BLaER1 treated with 17β-estradiol and CSF1 and Interleukin-3, amounts not matched to agents 10 nM and 100 nM (cell line): Measurements from ENCODE around the gene VEZF1.
"Not testable (repeated sequence)": the region's sequence is repeated elsewhere in the genome, so short reads cannot be mapped to it uniquely, and the experiment has no call there.

Experiments used
- H3K27ac ChIP-seq, 11 experiments: shearing (Covaris generic); formaldehyde crosslinking; 2 replicates each; pipeline ENCODE4 v1.8.1; 2022
- H3K27me3 ChIP-seq, 11 experiments: shearing (Covaris generic); formaldehyde crosslinking; 2 replicates each; pipeline ENCODE4 v1.8.1; 2022
- H3K36me3 ChIP-seq, 11 experiments: shearing (Covaris generic); formaldehyde crosslinking; 2 replicates each; pipeline ENCODE4 v1.8.1; 2022
- H3K4me1 ChIP-seq, 10 experiments: shearing (Covaris generic); formaldehyde crosslinking; 2 replicates each; pipeline ENCODE4 v1.8.1; 2022
- H3K4me2 ChIP-seq, 11 experiments: shearing (Covaris generic); formaldehyde crosslinking; 2 replicates each; pipeline ENCODE4 v1.8.1; 2022
- H3K4me3 ChIP-seq, 10 experiments: shearing (Covaris generic); formaldehyde crosslinking; 2 replicates each; pipeline ENCODE4 v1.8.1; 2022
- H3K9ac ChIP-seq, 11 experiments: shearing (Covaris generic); formaldehyde crosslinking; 2 replicates each; pipeline ENCODE4 v1.8.1; 2022
- H3K9me3 ChIP-seq, 11 experiments: shearing (Covaris generic); formaldehyde crosslinking; replicated peaks in 1 of 11; 2 replicates each; pipeline ENCODE4 v1.8.1; 2022
- H4K20me1 ChIP-seq, 11 experiments: shearing (Covaris generic); formaldehyde crosslinking; 2 replicates each; pipeline ENCODE4 v1.8.1; 2022
- Cebpa-rat ChIP-seq, 11 experiments: shearing (Covaris generic); IDR thresholded peaks; 2 replicates each; pipeline ENCODE4 v1.8.1; 2022

The VEZF1 gene

DNA sequence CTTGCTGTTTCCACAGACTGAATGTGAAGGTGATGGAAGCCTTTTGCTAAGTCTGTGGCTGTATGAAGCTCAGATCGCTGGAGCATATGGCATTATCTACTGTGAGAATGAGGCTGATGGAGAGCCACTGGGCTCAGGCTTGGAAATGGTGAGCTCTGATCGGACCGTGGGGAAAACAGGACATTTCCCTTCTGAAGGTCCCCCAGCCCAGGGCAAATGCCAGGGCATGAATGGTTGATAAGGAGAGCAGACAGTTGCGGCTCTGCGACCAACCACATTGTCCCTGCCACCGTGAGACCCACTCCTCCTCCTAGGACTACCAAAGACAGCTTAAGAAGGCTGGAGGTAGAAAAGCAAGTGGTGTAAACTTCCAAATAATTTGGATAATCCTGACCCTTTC lies 28.1 kb downstream of the VEZF1 start:
- Histone ChIP-seq H3K9ac (no peak overlapping the region), H4K20me1 (peaks cover 0 to 20% (median 7%) of the 10 kb centered on the region in 11 experiments; a peak in 8 of 22 replicates), H3K4me1 (peaks cover 12 to 25% (median 16%) of the 10 kb centered on the region in 10 experiments), H3K27ac (no peak overlapping the region), H3K4me3 (no peak overlapping the region), H3K9me3 (no peaks in the 10 kb centered on the region), H3K27me3 (peaks cover 9 to 26% (median 20%) of the 10 kb centered on the region in 11 experiments; a peak in 21 of 22 replicates), H3K4me2 (no peak overlapping the region), H3K36me3 (no peaks in the 10 kb centered on the region)
- TF ChIP-seq Cebpa-rat (IDR thresholded peaks at IDR 0.05), result no peak

DNA sequence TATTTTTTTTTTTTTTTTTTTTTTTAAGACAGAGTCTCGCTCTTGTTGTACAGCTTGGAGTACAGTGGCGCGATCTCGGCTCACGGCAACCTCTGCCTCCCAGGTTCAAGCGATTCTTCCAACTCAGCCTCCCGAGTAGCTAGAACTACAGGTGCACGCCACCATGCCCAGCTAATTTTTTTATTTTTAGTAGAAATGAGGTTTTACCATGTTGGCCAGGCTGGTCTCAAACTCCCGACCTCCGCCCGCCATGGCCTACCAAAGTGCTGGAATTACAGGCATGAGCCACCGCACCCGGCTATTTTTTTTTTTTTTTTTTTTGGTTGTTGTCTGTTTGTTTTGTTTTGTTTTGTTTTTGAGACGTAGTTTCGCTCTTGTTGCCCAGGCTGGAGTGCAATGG lies 29.7 kb downstream of the VEZF1 start:
- Histone ChIP-seq H3K4me1 (peaks cover 22 to 37% (median 28%) of the 10 kb centered on the region in 10 experiments), H3K27me3 (peaks cover 21 to 41% (median 35%) of the 10 kb centered on the region in 11 experiments), H4K20me1 (peaks cover 0 to 20% (median 7%) of the 10 kb centered on the region in 11 experiments; a peak in 9 of 22 replicates)
- H3K4me2 ChIP-seq, H3K36me3 ChIP-seq, H3K9me3 ChIP-seq, H3K4me3 ChIP-seq, H3K9ac ChIP-seq, H3K27ac ChIP-seq: not testable (repeated sequence)

DNA sequence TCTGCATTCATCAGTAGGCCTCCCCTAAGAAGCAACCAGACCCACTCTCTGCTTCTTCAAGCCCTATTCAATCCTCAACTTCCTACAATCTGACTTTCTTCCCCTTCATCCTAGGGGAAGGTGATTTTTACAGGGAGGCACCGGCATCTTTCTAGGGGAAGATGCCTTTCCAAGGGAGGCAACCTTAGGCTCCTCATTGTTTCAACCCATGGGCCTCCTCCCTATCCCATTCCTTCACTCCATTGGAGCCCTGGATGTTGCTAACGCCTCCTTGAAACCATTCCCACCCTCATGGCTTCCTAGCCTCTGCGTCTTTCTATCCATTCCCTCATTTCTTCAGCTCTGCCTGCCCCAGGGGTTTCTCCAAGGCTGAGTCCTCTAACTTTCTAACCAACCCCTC lies 30.2 kb downstream of the VEZF1 start:
- Histone ChIP-seq H4K20me1 (peaks cover 0 to 20% (median 7%) of the 10 kb centered on the region in 11 experiments; a peak in 9 of 22 replicates), H3K9me3 (no peaks in the 10 kb centered on the region), H3K27ac (no peak overlapping the region), H3K4me1 (peaks cover 23 to 37% (median 30%) of the 10 kb centered on the region in 10 experiments), H3K27me3 (peaks cover 21 to 46% (median 40%) of the 10 kb centered on the region in 11 experiments), H3K4me3 (no peak overlapping the region), H3K4me2 (0 out of 22 replicates have a peak overlapping the region, but pooled peaks of 1 of the 11 experiments have one; percentile 100), H3K9ac (no peak overlapping the region), H3K36me3 (no peaks in the 10 kb centered on the region)
- TF ChIP-seq Cebpa-rat (IDR thresholded peaks at IDR 0.05), result no peak

DNA sequence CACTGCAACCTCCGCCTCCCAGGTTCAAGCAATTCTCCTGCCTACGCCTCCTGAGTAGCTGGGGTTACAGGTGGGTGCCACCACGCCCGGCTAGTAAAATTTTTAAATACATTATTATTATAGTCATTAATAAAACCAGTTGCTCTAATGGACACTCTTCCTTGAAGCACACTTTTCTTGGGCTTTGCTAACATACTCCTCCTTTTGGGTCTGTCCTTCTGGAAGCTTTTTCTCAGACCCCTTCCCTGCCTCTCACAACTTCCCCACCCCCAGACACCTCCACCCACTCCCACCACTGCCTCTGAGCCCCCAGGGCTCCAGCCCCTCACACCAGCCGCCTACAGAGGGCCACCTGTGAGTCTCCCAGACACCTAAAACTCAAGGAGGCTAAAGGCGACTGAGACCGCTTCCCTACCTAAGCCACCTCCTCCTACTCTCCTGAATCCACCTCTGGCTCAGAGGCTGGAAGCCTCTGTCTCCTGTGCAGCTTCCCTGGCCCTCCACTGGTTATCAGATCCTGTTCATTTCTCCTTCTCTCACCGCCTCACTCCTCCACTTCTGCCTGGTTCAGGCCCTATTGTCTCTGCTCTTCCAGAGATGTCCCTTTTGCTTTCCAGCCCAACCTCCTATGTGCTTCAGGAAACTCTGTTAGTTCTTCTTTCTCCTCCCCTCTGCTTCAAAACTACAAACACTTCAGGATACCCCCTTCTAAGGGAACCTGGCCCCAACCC lies 30.8 kb downstream of the VEZF1 start:
- Histone ChIP-seq H3K4me1 (peaks cover 23 to 37% (median 32%) of the 10 kb centered on the region in 10 experiments), H3K27ac (no peak overlapping the region), H3K9me3 (no peaks in the 10 kb centered on the region), H3K4me3 (no peak overlapping the region), H4K20me1 (peaks cover 0 to 20% (median 7%) of the 10 kb centered on the region in 11 experiments; a peak in 9 of 22 replicates), H3K36me3 (no peaks in the 10 kb centered on the region), H3K9ac (no peak overlapping the region), H3K4me2 (peak overlapping the region in 9 of 11 experiments; percentile 92 to 100 (median 98); a peak in 13 of 22 replicates), H3K27me3 (peaks cover 21 to 49% (median 42%) of the 10 kb centered on the region in 11 experiments)
- no peak for TF ChIP-seq Cebpa-rat (IDR thresholded peaks at IDR 0.05)

DNA sequence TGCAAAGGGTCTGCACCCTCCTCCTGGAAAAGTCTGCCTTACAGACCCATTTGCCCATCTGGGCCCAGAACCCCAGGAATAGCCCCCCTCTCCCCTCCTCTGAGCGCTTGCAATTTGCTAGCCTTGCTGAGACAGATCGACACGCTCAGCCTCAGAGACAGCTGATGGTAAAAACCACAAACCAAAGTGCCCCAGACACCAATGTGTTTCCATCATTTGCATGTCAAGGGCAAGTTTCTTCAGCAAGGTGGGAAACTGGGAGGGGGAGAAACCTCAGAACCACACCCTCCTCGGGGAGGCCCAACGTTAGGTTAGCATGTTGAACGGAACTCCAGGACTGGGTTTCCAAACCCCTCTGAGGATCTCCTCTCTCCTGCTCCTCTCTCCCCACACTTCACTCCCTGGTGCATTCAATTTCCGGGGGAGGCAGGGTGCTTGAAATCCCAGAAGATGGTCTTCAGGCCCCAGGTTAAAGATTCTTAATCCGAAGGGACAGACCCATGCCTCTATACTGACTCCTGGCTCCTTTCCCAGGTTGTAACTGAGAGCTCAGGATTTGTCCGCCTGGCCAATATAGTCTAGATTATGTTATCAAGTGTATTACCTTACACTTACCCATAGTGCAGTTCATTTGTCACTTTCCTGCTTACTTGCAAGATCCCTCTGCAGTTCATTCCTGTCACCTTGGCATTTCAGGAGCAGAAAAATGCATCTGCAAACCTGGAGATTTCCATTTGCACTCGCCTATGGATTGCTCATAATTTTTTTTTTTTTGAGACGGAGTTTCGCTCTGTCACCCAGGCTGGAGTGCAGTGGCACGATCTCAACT lies 31.5 kb downstream of the VEZF1 start:
- Histone ChIP-seq H3K36me3 (no peaks in the 10 kb centered on the region), H3K4me1 (peaks cover 27 to 45% (median 36%) of the 10 kb centered on the region in 10 experiments), H3K27me3 (peaks cover 21 to 49% (median 42%) of the 10 kb centered on the region in 11 experiments), H3K9ac (peak overlapping the region in 1 of 11 experiments; percentile 64; a peak in 1 of 22 replicates), H4K20me1 (peaks cover 0 to 20% (median 7%) of the 10 kb centered on the region in 11 experiments; a peak in 9 of 22 replicates), H3K27ac (no peak overlapping the region), H3K4me3 (peak overlapping the region in 7 of 10 experiments; percentile 66 to 86 (median 71); a peak in 8 of 20 replicates), H3K4me2 (peak overlapping the region; percentile 92 to 100 (median 98)), H3K9me3 (no peaks in the 10 kb centered on the region)
- no peak for TF ChIP-seq Cebpa-rat (IDR thresholded peaks at IDR 0.05)

DNA sequence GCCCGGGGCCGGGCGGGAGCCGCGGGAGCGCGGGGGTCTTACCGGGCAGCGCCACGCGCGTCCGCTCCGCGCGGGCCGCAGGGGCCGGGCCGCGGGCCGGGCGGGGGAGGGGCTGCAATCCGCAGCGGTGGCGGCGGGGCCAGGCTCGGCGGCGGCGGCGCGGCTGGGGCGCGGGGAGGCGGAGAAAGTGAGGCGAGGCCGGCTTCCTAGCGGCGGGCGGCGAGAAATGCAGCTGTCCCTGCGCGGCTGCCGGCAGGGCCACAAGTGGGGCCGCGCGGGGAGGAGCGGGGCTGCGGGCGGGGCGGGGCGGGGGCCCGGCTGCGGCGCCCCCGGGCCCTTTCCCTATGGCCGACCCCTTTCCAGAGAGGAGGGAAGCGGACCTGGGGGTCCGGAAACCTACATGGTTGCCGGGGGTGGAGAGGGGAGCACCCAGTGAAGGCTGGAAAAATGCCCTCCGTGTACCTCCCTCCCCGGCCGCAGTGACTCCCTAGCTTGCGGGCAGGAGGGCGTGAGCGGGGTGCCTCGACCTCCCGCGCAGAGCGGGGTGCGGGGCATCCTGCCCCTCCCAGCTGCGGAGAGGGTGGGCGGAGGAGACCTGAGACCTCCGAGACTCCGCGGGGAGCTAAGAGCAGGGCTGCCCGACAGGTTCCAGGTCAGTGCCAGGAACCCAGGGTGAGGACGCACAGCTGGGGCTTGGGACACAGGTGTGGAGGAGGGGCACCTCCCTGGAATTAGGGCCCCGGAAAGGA lies 32.7 kb downstream of the VEZF1 start, which contains the start of gene CUEDC1:
Gene CUEDC1, minus strand, starts transcription at position 230 of the 749 bp plus-strand sequence. CDS start 69,848 bp downstream, outside the sequence.
- Histone ChIP-seq H3K9me3 (no peaks in the 10 kb centered on the region), H3K4me2 (peak within 1 kb of the TSS; percentile 92 to 100 (median 98)), H3K36me3 (no peaks in the 10 kb centered on the region), H3K4me1 (peaks cover 38 to 56% (median 48%) of the 10 kb centered on the region in 10 experiments), H3K27ac (peak within 1 kb of the TSS; percentile 52 to 81 (median 72)), H3K4me3 (peak within 1 kb of the TSS; percentile 66 to 86 (median 71)), H3K27me3 (peaks cover 21 to 49% (median 42%) of the 10 kb centered on the region in 11 experiments), H4K20me1 (peaks cover 0 to 20% (median 7%) of the 10 kb centered on the region in 11 experiments; a peak in 9 of 22 replicates), H3K9ac (peak within 1 kb of the TSS; percentile 72 to 92 (median 83))
- no peak for TF ChIP-seq Cebpa-rat (IDR thresholded peaks at IDR 0.05)

DNA sequence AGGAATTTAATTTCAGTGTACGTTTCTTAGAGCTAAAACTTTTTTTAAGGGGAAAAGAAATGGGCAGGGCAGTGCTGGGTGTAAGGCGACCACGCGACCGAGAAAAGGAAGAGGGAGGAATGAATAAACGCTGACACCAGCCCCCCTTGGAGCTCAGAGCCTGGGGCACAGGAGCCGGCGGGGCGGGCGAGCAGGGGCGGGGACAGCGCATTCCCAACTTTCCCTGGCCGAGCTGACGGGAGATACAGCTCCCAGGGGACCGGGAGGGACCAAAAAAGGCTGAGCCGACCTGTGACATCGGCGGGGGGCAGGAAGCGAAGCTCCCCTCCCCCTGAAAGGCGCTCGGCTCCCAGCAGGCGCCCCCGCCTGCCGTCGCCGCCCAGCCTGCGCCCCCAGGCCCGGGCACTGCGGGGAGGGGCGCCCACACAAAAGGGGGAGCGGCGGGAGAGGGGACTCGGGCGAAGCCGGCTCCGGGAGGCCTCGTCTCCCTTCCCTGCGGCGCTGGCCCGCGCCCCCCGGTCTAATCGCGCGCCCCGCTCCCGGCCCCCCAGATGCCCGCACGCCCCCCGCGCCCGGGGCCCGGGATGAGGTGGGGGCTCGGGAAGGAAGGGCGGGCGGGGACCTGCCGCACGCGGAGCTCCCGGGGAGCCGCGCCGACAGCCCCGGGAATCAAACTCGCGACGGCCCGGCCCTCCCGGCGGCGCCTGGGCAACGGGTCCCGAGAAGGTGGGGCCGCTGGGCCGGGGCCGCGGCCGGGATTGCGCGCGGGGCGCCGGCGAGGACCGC lies 33.5 kb downstream of the VEZF1 start:
- Histone ChIP-seq H3K4me2 (peak overlapping the region; percentile 92 to 100 (median 98)), H3K36me3 (no peaks in the 10 kb centered on the region), H4K20me1 (peaks cover 0 to 20% (median 7%) of the 10 kb centered on the region in 11 experiments; a peak in 9 of 22 replicates), H3K27me3 (peaks cover 21 to 49% (median 42%) of the 10 kb centered on the region in 11 experiments), H3K4me1 (peaks cover 46 to 63% (median 55%) of the 10 kb centered on the region in 10 experiments), H3K9me3 (no peaks in the 10 kb centered on the region), H3K27ac (peak overlapping the region; percentile 52 to 81 (median 72)), H3K9ac (peak overlapping the region; percentile 72 to 92 (median 83)), H3K4me3 (peak overlapping the region; percentile 66 to 86 (median 71))
- TF ChIP-seq Cebpa-rat (IDR thresholded peaks at IDR 0.05), result no peak
